ENCODE data around the gene BMP7.
"Not testable (repeated sequence)": the region's sequence is repeated elsewhere in the genome, so short reads cannot be mapped to it uniquely, and the experiment has no call there.

Gene BMP7

GRCh38 chr20:57160985-57161384, 105.5 kb downstream of the BMP7 start:
- in situ Hi-C loops (cut with HindIII; ENCODE audit: low sequenced_read_pairs), result no loop called here
- no peak for DNase-seq (ENCODE audit: low read depth)
- TF ChIP-seq CTCF (IDR thresholded peaks at IDR 0.05; ENCODE audit: low read depth, low read length, missing control alignments), result no peak
- no peak overlapping the region for H3K4me3 ChIP-seq (ENCODE audit: low read depth, low read length)

- TF ChIP-seq CTCF (IDR thresholded peaks at IDR 0.05; ENCODE audit: low read depth, low read length, missing control alignments), result no peak
- H3K4me3 ChIP-seq (ENCODE audit: low read depth, low read length), result no peak overlapping the region
- in situ Hi-C loops (cut with HindIII; ENCODE audit: low sequenced_read_pairs), result no loop called here
- no peak for DNase-seq (ENCODE audit: low read depth)
These were observed 106.4 kb downstream of the BMP7 start for GRCh38 chr20:57159945-57160610.

- in situ Hi-C loops (cut with HindIII; ENCODE audit: low sequenced_read_pairs), result no loop called here
- no peak for TF ChIP-seq CTCF (IDR thresholded peaks at IDR 0.05; ENCODE audit: low read depth, low read length, missing control alignments)
- no peak overlapping the region for H3K4me3 ChIP-seq (ENCODE audit: low read depth, low read length)
- no peak for DNase-seq (ENCODE audit: low read depth)
These were observed 107.1 kb downstream of the BMP7 start for GRCh38 chr20:57159193-57159851.

- DNase-seq (ENCODE audit: low read depth), result no peak
- no peak for TF ChIP-seq CTCF (IDR thresholded peaks at IDR 0.05; ENCODE audit: low read depth, low read length, missing control alignments)
- no peak overlapping the region for H3K4me3 ChIP-seq (ENCODE audit: low read depth, low read length)
- in situ Hi-C loops (cut with HindIII; ENCODE audit: low sequenced_read_pairs), result no loop called here
These were observed 108.0 kb downstream of the BMP7 start for GRCh38 chr20:57158474-57158873.

- in situ Hi-C loops (cut with HindIII; ENCODE audit: low sequenced_read_pairs); DNase-seq (ENCODE audit: low read depth); H3K4me3 ChIP-seq (ENCODE audit: low read depth, low read length): not testable (repeated sequence)
These were observed 108.7 kb downstream of the BMP7 start for GRCh38 chr20:57157787-57158186.

- in situ Hi-C loops (cut with HindIII; ENCODE audit: low sequenced_read_pairs), result no loop called here
- DNase-seq (ENCODE audit: low read depth), result no peak
- TF ChIP-seq CTCF (IDR thresholded peaks at IDR 0.05; ENCODE audit: low read depth, low read length, missing control alignments), result no peak
- no peak overlapping the region for H3K4me3 ChIP-seq (ENCODE audit: low read depth, low read length)
These were observed 109.2 kb downstream of the BMP7 start for GRCh38 chr20:57157106-57157691.
